Renal cortex interstitium (tissue), 11 donors: ENCODE measurements around the gene CSNK1D. TPM values are rescaled to one million over a fixed set of nuclear protein-coding genes. Genes with fewer than 3 reads are reported as not detected.

Source experiments
- DNase-seq, 11 donors: peaks; one replicate each; pipeline ENCODE4 v3.0.0-alpha.2; 2013; ENCODE audit warnings: low read depth in 9 of 11, low spot score in 4 of 11; ENCODE audit errors: extremely low read depth in 1 of 11
- polyA plus RNA-seq, 3 donors: library from polyadenylated mRNA; unstranded; fragments of 120-200 nt; gene quantifications; one replicate each; pipeline ENCODE4 v1.2.1, GENCODE V29; 2013; ENCODE audit not compliant: insufficient read length in 3 of 3

CSNK1D gene
- polyA plus RNA-seq, 3 donors: 116 to 137 (median 127) TPM

GRCh38 chr17:82227629-82228277 lies 45.7 kb downstream of the CSNK1D start:
- no peak for DNase-seq

DNA sequence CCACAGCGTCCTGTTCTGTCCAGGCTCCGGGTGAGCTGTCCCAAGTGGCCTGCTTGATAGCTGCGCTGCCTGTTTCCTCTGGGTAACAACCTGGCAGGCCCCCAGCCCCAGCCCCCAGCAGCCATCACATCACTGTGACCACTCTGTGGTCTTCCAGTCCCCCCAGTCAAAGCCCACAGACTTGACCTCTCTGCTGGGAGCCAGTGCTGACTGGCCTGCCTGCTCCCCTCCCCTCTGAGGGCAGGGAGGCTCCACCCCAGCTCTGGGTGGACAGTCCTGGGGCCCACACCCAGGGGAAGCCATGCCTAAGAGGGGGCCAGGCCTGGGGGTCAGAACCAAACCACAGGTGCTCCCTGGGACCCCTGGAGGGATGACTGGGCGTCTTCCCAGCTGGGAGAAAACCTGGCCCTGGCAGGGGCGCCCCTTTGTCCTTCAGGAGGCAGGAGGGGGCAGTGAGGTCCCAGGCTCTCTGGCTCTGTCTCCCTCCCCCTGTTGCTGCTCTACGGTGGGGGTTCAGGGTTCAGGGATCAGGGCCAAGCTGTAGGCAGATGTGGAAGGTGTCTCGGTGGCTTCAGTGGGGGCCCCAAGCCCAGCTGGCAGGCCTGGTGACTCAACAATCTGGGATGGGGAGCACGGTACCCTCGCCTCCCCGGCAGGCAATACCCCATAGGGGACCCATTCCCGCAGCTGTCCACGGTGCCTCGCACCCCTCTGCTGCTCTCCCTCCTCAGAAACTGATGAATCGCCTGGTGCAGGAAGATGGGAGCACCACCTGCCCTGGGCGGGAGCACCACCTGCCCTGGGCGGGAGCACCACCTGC lies 46.5 kb downstream of the CSNK1D start:
- DNase-seq: no peak

DNA sequence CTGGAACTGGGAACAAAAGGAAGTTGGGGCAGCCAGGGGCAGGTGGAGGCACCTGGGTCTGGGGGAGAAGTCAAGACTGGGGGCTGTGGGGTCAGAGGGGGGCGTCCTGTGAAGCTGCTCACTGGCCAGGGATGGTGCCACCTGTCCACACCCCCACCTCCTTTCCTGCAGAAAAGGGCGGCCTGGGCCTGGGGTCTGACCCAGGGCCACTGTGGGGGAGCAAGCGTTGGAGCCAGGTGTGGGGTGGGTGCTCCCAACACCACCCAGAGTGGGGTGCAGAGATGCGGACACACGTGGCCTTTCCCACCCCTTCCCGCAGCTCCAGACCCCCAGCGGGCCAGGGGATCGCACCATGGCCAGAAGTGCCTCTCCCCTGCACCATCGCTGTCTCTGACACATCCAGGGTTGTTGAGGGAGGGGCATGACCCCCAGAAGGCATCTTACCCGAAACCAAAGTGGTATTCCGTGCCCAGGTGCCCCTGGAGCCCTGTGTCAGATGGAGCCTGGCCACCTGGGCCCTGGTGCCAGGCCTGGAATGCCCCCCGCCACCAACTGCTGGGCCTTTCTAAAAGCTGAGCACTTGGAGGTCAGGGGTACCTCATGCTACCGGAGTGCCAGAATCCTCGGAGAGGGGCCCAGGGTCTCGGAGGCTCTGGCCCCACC lies 47.2 kb downstream of the CSNK1D start:
- no peak for DNase-seq

GRCh38 chr17:82225368-82226029 lies 48.0 kb downstream of the CSNK1D start:
- DNase-seq: no peak

GRCh38 chr17:82224666-82225065 lies 48.8 kb downstream of the CSNK1D start:
- no peak for DNase-seq

DNA sequence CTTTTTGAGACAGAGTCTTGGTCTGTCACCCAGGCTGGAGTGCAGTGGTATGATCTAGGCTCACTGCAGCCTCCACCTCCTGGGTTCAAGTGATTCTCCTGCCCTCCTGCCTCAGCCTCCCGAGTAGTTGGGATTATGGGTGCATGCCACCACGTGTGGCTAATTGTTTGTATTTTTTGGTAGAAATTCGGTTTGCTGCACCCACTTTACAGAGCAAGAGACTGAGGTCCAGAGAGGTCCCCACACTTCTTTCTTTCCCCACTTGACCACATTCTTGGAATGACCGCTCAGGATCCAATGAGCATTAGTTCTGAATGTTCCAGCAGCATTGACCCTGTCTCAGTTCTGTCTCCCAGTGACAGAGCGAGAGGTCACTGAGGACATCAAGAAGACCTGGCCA lies 50.0 kb downstream of the CSNK1D start:
- DNase-seq: no peak

DNA sequence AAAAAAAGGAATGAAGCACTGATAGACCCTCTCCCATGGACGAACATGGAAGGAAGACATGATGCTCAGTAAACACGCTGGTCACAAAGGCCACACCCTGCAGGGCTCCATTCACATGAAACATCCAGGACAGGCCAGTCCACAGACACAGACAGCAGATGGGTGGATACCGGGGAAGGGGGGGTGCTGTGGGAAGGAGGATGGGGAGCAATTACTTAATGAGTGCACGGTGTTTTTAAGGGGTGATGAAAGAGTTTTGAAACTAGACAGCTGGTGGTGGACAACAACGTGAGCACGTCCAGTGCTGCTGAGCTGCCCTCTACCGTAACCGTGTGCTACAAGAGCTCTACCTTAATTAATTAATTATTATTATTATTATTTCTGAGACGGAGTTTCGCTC lies 50.7 kb downstream of the CSNK1D start:
- no peak for DNase-seq

GRCh38 chr17:82221341-82221902 lies 52.1 kb downstream of the CSNK1D start:
- DNase-seq: no peak

DNA sequence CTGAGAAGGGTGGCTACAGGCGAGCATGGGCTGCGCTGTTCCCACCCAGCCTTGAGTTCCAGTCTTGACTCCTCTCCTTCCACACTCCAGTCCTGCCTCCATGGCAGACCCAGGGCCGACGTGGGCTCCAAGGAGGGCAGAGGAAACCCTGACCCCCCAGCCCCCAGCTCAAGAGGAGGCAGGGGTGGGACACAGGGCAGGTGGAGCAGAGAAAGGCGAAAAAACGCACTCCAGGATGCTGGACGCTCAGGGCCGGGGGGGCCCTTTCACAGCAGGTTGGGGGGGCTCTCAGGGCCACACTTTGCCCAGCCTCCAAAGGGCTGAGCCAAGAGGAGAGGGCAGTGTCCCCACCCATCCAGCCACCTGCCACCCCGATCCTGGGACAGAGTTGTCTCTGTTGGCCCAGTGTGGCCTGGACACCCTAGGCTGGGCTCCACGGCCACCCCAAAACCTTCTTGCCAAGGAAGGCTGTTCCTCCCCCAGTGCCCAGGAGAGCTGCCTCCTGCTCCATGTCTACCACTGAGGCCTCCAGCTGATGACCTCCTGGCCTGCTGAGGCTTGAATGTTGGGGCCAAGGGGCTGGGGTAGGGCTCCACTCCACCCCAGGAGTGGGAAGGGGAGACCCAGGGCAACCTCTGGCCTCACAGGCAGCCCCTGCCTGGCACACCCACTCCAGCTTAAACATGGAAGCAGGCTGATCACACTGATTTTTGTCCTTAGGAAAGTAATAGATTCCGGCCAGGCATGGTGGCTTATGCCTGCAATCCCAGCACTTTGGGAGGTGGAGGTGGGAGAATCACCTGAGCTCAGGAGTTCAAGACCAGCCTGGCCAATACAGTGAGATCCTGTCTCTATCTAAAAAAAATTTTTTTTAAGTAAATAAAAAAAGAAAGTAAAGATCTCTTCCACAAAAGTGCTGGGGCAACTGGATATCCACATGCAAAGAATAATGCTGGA lies 53.5 kb downstream of the CSNK1D start:
- no peak for DNase-seq

DNA sequence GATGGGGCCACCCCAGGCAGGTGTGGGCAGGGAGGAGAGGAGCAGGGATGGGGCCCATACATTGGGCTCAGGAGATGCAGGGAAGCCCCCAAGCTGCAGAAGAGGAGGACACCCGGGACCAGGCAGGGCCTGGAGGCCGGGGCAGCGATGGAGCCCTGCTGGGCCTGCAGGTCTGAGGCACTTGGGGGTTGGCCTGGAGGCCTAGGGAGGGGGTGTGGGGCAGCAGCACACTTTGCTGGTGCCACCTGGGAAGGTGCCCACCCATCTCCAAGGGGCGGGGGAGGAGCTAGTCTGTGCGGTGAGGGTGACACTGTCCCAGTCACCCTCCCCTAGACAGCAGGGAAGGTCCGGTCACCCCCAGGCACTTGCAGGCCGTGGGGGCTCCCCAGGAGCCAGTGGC lies 54.4 kb downstream of the CSNK1D start:
- no peak for DNase-seq

DNA sequence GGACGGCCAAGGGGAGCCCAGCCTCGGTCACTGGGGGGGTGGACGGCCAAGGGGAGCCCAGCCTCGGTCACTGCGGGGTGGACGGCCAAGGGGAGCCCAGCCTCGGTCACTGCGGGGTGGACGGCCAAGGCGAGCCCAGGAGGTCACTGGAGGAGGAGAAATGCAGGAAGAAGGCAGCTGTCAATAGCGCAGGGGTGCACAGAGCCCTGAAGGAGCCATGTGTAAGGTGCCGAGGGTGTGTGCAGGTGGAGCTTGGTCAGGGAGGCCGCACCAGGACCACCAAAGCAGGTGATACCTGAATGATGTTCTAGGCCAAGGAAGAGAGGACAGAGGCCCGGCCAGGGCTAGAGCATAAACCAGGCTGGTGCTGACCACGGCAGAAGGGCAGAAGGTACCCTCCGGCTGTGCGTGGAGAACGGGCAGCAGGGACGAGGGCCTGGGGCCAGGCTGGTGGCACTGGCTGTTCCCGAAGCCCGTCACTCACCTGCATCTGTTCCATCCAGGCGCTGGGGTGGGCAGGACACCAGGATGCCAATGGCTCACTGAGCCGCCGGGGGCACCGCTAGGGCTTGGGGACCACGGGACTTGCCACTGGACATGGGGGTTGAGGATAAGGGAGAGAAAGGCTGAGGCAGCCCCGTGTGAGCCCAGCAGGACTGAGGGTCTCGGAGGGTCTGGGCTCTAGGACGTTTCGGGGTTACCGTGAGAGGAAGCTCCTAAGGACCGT lies 55.0 kb downstream of the CSNK1D start:
- no peak for DNase-seq

DNA sequence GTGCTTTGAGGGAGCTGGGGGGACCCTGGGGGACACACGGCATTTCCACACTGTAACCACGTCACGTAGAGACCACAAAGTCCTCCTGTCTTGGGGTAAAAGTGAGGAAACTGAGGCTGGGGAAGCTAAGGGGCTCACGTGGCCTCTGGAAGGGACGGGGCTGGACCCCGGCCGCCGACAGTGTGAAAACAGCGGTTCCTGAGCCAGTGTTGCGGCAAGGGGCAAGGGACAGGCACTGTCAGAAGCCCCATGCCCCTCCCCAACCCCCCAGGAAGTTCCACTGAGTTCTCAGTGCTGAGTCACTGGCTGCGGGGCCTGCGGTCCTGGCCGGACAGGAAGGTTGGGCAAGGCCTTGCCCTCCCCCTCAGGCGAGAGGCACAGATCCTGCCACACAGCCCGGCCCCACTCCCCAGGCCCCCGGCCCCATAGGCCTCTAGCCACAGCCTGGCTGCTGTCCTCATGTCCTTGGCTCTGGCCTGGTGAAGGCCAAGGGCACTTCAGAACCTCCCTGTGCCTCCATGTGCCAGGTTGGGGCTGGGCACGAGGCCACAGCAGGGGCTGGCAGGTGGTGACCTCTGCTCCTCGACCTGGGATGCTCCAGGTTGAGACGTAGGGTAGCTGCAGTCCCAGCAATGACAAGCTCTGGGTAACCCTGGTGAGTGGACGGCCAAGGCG lies 55.8 kb downstream of the CSNK1D start:
- DNase-seq: no peak

- no peak for DNase-seq
Measured at GRCh38 chr17:82217120-82217529, 56.4 kb downstream of the CSNK1D start.

- no peak for DNase-seq
Measured at GRCh38 chr17:82216301-82217119, 57.0 kb downstream of the CSNK1D start.

GRCh38 chr17:82215972-82216300 lies 57.6 kb downstream of the CSNK1D start:
- no peak for DNase-seq
